SH-SY5Y (cell line): Measurements from ENCODE around the gene CNDP2.

Source experiments
- GATA2 ChIP-seq: IDR thresholded peaks from 2 replicates; pipeline ENCODE4 v1.6.1; 2011; ENCODE audit warnings: mild to moderate bottlenecking, low read depth, low read length
- GATA3 ChIP-seq: IDR thresholded peaks from 2 replicates; pipeline ENCODE4 v1.6.1; 2011; ENCODE audit warnings: low read depth, mild to moderate bottlenecking, low read length, moderate library complexity

GRCh38 chr18:74493689-74494088 is 2.5 kb upstream of the CNDP2 start:
- TF ChIP-seq GATA3 (no peak), GATA2 (no peak)
